ENCODE measurements around the gene RPS19BP1.

DNA sequence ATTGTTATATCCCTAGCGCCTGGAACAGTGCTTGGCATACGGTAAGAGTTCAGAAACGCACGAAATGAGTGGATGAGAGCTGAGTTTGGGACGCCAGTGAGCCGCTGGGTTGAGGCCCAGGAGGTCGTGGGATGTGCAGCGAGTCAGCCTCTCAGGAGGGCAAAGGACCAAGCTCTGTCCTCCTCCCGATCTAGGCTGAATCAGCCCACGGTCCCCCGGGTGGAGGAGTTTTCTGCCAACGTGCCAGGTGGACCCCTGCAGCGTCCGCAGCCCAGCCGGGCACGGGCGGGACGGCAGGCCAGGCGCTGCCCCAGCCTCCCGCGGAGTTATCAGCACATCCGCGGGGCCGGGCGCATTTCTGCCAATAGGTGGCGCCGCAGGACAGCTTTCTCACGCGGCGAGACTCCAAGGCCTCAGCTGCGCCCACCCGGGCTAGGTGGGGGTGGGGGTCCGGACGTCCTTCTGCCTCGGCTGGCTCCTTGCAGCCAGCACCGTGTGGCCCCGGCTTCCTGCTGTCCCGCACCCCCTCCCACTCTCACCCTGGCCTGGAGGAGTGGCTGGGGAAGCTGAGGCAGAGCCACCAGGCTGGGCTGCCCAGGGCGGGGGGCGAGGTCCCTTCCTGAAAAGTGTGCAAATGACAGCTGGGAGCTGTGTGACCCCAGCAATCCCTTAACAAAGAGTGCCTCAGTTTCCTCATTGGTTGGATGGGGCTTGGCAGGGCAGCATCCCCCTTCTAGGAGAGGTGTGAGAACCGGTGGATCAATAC lies 2.2 kb upstream of the RPS19BP1 start:
- TF ChIP-seq EZH2 (IDR thresholded peaks at IDR 0.05) (no peak), EZH2phosphoT487 (IDR thresholded peaks at IDR 0.05) (no peak)
- TF ChIP-seq, protein P1, sequence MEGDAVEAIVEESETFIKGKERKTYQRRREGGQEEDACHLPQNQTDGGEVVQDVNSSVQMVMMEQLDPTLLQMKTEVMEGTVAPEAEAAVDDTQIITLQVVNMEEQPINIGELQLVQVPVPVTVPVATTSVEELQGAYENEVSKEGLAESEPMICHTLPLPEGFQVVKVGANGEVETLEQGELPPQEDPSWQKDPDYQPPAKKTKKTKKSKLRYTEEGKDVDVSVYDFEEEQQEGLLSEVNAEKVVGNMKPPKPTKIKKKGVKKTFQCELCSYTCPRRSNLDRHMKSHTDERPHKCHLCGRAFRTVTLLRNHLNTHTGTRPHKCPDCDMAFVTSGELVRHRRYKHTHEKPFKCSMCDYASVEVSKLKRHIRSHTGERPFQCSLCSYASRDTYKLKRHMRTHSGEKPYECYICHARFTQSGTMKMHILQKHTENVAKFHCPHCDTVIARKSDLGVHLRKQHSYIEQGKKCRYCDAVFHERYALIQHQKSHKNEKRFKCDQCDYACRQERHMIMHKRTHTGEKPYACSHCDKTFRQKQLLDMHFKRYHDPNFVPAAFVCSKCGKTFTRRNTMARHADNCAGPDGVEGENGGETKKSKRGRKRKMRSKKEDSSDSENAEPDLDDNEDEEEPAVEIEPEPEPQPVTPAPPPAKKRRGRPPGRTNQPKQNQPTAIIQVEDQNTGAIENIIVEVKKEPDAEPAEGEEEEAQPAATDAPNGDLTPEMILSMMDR (IDR thresholded peaks at IDR 0.05), result peak; percentile 94
